Non-pigmented ciliary epithelial cell (primary cell): Measurements from ENCODE around the gene NOXO1.

Experiments used
- DNase-seq: peaks from one replicate; pipeline ENCODE4 v3.0.0-alpha.2; 2010; ENCODE audit warnings: low read depth

NOXO1 gene

DNA sequence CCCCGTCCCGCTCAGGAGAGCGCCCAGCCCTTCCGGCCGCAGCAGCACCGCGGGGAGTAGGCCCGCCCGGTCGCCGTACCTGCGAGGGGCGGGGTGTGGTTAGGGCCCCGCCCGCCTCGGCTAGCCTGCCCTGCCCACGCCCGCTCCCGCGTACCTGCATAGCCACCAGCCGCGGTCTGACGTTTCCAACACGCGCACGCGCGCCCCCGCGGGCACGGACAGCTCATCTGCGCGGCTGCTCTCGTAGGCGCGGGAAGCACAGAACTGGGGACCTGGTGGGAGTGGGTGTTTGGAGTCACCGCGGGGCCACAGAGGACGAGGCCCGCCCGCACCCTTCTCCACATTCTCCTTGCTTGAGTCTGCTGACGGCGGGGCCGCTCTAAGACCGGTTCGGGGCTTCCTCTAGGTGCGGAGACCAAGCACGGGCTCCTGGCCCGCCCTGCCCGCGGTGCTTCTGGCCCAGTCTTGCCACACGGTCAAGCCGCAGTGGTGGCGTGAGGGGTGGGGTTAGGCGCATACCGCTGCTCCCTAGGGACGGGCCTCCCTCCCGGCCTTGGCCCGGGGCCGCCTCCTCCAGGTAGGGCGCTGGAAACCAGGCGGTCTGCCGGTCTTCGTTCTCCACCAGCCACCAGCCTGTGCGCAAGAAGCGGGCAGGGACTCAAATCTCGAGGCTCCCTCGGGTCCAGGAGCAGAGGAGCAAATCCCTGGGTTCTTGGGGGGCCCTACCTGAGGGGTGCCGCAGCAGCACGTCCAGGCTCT, 1.8 kb downstream of the NOXO1 start:
- no peak for DNase-seq

DNA sequence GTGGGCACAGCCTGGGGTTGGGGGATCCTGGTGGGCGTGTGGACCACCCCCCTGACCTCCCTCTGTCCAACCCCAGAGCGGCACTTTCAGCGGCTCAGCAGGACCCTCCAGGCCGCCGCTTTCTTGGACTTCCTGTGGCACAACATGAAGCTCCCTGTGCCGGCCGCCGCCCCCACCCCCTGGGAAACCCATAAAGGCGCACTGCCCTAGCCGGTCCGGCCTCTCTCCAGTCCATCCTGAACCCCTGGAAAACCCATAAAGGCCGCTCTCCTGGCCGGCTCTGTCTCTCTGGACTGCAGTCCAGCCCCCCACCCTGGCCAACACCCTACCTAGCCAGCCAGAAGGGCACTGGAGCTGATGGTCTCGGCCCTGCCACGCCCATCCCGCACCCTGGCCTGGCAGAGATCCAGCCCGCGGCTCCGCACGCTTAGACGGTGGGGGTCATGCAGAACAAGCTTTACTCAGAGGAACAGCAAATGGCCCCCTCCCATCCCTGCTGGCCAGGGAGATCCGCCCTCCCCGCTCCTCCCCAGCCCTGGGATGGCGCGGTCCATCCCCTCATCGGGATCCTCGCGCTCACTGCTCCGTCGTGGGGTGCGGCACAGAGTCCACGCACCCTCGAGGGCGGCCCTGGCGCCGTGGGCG, 2.7 kb downstream of the NOXO1 start:
- DNase-seq, result no peak

DNA sequence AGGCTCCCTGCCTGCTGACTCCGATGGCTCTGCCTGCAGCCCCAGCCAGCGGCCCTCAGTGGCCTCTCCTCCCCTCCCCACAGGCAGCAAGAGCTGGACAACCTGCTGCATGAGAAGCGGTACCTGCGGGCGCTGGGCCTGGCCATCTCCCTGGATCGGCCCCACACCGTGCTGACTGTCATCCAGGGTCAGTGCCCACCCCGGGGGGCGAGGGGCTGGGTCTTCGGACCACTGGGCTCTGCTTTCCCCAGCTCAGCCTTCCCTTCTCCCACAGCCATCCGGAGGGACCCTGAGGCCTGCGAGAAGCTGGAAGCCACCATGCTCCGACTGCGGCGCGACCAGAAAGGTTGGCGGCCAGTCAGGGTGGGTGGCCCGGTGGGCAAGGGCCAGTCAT, 3.4 kb downstream of the NOXO1 start:
- DNase-seq, result no peak

DNA sequence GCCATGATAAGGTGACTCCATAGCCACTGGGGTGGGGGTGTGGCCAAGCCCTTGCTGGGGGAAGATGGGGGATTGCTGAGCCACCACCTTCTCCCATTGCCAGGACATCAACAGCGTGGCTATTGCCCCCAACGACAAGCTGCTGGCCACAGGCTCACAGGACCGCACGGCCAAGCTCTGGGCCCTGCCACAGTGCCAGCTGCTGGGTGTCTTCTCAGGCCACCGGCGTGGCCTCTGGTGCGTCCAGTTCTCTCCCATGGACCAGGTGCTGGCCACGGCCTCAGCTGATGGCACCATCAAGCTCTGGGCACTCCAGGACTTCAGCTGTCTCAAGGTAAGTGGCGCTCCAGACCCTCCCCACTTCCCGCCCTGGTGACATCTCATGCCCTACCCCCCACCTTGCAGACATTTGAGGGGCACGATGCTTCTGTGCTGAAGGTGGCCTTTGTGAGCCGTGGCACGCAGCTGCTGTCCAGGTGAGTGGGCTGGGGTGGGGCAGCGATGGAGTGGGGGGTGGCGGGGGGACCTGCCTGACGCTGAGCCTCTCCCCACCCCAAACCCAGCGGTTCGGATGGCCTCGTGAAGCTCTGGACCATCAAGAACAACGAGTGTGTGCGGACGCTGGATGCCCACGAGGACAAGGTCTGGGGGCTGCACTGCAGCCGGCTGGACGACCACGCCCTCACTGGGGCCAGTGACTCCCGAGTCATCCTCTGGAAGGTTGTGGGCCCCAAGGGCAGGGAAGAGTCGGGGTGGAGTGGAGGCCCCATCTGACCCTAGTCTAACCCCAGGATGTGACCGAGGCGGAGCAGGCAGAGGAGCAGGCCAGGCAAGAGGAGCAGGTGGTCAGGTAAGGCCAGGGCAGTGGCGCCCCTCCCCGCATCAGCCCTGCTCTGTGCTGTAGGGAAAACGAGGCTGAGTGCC, 4.1 kb downstream of the NOXO1 start:
- no peak for DNase-seq

DNA sequence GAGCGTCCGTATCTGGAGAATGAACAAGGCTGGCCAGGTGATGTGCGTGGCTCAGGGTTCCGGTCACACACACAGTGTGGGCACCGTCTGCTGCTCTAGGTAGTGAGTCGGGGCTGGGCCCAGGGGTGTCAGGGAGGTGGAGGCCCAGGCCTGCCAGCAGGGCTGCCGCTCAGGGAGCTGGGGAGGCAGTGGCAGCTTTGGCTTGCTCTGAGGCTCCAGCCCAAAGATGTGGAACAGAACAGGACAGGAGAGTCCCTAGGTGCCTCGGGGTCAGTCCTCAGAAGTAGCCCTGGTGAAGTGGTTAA, 5.1 kb downstream of the NOXO1 start:
- DNase-seq, result no peak

DNA sequence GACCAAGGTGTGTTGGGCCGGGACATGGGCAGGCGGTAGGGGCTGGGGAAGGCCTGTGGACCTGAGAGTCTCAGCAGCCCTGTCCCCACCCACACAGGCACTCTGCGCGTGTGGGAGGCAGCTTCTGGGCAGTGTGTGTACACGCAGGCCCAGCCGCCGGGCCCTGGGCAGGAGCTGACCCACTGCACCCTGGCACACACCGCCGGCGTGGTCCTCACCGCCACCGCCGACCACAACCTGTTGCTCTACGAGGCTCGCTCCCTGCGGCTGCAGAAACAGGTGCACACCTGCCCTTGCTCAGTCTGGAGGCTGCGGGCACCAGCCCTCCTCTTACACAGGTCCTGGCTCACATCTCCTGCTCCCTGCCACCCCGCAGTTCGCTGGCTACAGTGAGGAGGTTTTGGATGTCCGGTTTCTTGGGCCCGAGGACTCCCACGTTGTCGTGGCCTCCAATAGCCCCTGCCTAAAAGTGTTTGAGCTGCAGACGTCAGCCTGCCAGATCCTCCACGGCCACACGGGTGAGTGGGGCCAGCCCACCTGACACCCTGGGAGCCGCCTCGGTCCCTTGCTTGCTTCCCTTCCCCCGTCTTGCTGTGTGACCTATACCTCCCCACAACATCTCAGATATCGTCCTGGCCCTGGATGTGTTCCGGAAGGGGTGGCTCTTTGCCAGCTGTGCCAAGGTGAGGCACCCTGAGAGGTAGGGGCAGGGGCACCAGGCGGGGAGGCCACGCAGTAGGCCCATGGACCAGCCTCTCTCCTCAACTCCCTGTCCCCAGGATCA, 5.6 kb downstream of the NOXO1 start:
- no peak for DNase-seq

DNA sequence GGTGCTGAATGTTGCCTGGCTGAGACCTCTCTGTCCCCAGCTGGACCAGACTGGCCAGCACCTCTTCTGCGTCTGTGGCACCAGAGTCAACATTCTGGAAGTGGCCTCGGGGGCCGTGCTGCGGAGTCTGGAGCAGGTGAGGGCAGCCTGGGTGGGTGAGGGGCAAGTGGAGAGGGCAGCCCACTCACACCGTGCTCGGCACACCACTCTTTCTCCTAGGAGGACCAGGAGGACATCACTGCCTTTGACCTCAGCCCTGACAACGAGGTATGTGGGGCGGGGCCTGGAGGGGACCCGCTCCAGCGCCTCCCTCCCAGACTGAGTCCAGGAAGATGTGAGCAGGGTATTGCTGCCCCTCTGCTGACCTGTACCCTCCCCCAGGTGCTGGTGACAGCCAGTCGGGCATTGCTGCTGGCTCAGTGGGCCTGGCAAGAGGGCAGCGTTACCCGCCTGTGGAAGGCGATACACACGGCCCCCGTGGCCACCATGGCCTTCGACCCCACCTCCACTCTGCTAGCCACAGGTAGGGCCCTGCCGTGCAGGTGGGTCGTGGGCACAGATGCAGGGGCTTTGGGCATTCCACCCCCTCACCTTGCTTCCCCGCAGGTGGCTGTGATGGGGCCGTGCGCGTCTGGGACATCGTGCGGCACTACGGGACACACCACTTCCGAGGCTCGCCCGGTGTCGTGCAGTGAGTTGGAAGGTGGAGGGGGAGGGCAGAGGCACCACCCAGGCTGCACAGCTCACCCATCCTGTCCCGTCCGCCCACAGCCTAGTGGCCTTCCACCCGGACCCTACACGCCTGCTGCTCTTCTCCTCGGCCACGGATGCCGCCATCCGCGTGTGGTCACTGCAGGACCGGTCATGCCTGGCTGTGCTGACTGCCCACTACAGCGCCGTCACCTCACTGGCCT, 6.9 kb downstream of the NOXO1 start:
- DNase-seq, result no peak

DNA sequence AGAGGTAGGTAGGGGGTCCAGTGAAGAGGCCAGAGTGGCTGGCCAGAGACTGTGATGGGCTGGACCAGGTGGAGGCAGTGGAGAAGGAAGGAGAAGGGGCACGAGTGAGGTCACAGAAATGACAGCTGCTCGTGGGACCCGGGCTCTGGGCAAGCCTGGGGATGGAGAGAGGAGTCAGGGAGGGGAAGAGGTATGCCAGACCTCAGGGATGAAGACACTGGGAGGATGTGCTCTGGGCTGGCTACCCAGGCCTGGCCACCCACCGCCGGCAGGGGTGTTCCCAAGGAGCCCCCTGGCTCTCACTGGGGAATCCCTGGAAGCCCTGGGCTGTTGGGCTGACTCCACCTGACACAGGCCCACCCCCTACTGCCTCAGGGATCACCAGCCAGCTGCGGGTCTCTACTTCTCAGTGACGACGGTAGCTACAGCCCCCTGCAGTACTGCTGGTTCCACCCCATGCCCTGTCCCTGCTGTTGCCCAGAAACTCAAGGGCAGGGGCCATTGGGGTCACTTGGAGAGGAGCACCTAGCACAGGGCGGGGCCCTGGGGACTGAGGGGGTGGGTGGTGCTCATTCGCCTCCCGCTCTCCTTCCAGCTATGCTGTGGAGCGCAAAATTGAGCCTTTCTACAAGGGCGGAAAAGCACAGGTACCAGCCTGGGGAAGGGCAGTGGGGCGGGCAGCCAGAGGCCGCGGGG, 7.7 kb downstream of the NOXO1 start:
- no peak for DNase-seq

DNA sequence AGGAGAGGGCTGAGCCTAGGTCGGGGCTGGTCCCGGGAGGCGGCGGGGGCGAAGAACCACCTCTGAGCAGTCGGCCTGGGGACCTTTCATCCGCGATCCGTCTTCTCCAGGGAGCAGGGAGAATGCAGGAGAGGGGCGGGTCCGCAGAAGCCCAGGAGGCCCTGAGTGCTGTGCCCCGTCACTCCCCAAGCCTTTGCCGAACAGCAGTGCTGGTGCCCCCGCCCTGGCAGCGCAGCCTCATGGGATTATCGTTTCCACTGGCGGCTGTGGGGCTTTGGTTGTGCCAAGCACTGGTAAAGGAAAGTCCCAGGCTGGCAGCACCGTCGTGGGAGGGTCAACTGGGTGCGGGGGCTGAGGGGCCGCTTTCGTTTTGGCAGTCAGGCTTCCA, 8.8 kb downstream of the NOXO1 start:
- no peak for DNase-seq

DNA sequence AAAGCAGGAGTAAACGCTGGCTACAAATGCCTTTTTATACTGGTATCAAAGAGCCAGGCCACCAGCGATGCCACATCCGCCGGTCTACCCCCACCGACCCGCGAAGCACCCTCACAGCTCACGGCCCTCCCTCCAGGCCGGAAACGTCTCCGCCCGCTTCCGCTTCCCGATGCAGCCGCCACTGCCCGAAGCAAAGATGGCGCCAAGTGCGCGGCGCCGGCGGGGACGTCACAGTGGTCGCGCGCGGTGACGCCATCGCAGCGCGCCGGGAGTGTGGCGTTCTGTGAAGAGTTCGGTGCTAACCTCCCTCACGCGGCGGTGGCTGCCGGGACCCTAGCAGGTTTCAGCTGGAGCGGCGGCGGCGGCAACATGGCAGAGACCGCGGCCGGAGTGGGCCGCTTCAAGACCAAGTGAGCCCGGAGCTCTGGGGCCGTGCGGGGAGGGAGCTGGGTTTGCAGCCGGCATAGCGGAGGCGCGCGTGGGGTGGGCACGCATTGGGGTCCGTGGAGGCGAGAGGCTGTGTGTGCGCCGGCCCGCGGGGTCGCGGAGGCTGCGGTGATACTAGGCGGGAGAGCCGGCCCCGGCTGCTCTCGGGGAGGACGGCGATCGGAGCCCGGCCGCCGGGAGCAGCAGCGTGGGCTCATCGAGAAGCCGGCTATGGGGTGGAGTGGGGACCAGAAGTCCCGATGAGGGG, 9.3 kb downstream of the NOXO1 start, which contains the start of gene TBL3:
Gene TBL3, plus strand, starts transcription at position 258 of the 694 bp plus-strand sequence. Its CDS starts 112 bp downstream, at position 370.
- DNase-seq, result peak; percentile 62

DNA sequence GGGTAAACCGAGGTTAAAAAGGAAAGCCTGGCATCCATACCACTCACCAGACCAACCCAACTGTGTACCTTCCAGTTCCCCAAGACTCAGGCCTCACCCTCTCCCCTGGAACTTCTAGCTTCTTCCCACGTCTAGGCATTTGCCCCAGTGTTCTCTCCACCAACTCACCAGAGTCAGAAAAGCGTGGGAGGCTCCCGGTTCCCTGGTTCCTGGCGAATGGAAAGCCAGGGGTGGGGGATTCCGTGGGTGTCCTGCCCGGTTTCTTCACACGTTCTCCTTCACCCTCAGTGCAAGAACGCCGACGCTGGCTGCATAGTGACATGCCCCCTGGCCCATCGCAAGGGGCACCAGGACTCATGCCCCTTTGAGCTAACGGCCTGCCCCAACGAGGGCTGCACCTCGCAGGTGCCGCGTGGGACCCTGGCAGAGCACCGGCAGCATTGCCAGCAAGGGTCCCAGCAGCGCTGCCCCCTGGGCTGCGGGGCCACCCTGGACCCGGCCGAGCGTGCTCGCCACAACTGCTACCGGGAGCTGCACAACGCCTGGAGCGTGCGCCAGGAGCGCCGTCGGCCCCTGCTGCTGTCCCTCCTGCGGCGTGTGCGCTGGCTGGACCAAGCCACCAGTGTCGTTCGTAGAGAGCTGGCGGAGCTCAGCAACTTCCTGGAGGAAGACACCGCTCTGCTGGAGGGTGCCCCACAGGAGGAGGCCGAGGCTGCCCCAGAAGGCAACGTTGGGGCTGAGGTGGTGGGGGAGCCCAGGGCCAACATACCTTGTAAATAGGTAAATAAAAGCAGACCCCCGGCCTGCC, 12.9 kb downstream of the NOXO1 start:
- no peak for DNase-seq

DNA sequence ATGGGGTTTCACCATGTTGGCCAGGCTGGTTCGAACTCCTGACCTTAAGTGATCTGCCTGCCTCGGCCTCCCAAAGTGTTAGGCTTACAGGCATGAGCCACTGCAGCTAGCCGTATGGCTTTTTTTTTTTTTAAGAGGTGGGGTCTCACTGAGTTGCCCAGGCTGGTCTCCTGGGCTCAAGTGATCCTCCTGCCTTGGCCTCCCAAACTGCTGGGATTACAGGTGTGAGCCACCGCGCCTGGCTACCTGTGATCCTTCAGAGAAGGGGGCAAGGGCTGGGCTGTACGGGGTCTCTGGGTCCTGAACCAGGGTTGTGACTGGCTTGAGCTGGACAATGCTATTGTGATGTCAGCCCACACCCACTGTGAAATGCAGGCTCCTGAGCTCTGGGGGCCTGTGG, 14.8 kb downstream of the NOXO1 start, which contains the start of gene RNF151:
Gene RNF151, plus strand, starts transcription at position 397 of the 400 bp plus-strand sequence. CDS start 26 bp downstream, outside the sequence.
- DNase-seq, result no peak

DNA sequence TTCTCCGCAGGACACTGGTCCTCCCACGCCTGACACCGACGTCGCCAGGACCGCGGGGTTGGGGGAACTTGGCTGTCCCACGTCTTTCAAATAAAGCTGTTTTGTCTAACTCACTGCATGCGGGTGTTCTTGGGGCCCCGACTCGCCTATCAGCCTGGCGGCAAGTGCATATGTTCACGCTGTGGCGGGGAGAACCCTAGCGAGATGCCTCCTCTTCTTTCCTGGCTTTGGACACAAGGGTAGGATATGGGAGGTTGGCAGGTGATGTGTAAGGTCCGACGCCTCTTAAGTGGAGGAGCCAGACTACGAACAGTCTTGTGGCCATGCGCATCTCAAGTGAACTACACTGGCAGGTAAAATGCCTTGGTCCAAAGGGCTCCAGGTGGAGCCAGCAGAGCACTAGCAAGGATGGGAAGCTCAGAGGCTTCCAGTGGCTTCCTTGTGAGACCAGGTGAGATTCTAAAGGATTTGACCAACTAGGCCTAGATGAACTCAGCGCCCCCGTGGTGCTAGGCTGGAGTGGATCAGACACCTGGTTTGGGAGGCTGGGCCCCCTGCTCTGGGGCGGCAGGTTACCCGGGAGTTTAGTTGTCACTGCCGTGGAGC, 15.8 kb downstream of the NOXO1 start:
- DNase-seq, result no peak

DNA sequence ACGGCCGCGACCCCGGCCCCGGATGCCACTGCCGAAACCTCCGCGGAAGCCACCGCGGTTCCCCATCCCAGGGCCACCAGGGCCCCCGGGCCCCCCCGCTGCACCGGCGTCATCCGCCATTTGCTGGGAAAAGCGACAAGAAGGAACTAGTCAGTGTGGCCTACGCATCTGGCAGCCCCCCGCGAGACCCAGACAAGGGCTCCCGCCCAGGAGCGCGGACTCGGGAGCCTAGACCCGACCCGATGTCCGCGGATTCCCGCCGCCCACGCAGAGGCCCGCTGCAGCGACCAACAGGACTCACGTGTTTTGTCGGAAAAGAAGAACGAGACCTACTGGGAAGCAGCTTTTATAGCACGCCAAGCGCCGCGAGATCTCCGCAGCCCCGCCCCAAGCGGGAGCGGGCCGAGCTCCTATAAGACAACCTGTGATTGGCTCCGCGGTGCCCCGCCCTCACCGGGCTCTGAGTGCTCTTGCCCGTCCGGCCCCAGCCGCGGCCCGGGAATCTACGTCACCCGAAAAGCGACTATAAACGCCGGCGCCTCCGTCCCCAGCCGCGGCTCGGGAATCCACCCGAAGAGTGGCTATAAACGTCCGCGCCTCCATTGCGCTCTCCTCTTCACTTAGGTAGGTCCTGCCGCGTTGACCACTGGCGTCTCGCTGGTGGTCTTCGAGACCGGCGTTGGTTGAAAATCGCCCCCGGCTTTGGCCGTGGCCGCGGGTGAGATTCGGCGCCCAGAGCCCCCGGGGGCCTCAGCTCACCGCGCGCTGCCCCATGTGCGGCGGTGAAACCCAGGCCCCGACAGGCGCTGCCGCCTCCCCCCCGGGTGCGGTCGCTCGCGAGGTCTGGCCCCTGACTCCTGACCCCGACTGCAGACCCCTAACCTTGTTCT, 16.5 kb downstream of the NOXO1 start, which contains the start of gene RPS2:
Gene RPS2, minus strand, starts transcription at position 321 of the 890 bp plus-strand sequence. Its CDS starts 201 bp downstream, at position 120.
- DNase-seq, result peak; percentile 89

DNA sequence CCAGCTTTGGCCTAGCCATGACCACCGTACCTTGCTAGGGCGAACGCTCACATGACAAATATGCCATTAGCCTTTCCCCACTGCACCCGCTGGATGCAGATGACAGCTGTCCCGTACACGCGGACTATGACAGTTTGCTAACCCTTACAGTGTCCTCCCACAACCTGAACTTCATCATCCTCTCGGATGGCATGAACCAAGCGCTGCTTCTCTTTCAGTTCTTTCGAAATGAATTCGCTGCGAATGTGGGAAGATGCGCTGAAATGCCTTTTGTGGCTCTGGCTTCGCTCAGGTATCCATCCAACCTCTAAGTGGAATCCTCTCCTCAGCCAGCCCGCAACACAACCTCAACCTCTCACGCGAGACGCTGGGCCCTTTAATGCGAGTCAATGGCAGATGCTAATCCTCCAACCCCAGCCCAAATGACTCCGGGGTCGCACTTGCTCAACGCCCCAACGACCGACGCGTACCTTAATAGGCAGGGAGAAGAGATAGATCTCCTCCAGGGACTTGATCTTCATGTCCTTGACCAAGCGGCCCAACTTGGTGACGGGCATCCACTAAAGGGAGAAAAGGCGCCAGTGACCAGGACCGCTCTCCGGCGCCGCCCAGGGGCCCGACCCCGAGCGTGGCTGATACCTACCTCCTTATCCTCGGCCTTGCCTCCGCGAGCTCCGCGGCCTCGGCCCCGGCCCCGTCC, 17.3 kb downstream of the NOXO1 start:
- DNase-seq, result no peak
